Astrocyte (in vitro differentiated cells and primary cell): ENCODE data around the gene PDAP1. TPM values are rescaled to one million over a fixed set of nuclear protein-coding genes. Genes with fewer than 3 reads are reported as not detected.

Source experiments
- DNase-seq: peaks from one replicate; pipeline ENCODE4 v3.0.0-alpha.2; 2010; ENCODE audit warnings: low read depth
- FAIRE-seq: peaks from 2 replicates; lab custom pipeline; 2011; peaks lifted over from hg19 to GRCh38; lab: Jason Lieb, UNC
- H2AFZ ChIP-seq: 2 replicates; pipeline ENCODE4 v1.6.0; 2012; ENCODE audit warnings: low read depth, low read length, inconsistent platforms
- H3K27ac ChIP-seq: 2 replicates; pipeline ENCODE4 v1.5.1; 2011; ENCODE audit warnings: low read depth, low read length, inconsistent platforms
- H3K27me3 ChIP-seq: 2 replicates; pipeline ENCODE4 v1.6.0; 2011; ENCODE audit warnings: low read length, inconsistent platforms; ENCODE audit not compliant: insufficient read depth
- H3K36me3 ChIP-seq: 2 replicates; pipeline ENCODE4 v1.5.1; 2011; ENCODE audit warnings: low read length, inconsistent platforms; ENCODE audit not compliant: insufficient read depth
- H3K4me1 ChIP-seq: 2 replicates; pipeline ENCODE4 v1.5.1; 2011; ENCODE audit warnings: low read length, inconsistent platforms; ENCODE audit not compliant: insufficient read depth
- H3K4me2 ChIP-seq: 2 replicates; pipeline ENCODE4 v1.6.0; 2012; ENCODE audit warnings: low read length, inconsistent platforms
- H3K4me3 ChIP-seq: 2 replicates; pipeline ENCODE4 v1.5.1; 2011; ENCODE audit warnings: low read depth, mild to moderate bottlenecking, low read length, inconsistent platforms; ENCODE audit not compliant: insufficient read depth
- H3K79me2 ChIP-seq: 2 replicates; pipeline ENCODE4 v1.6.0; 2012; ENCODE audit warnings: mild to moderate bottlenecking, low read length, inconsistent platforms; ENCODE audit not compliant: insufficient read depth
- H3K9ac ChIP-seq: 2 replicates; pipeline ENCODE4 v1.6.0; 2012; ENCODE audit warnings: mild to moderate bottlenecking, low read length, inconsistent platforms
- H3K9me3 ChIP-seq: 2 replicates; pipeline ENCODE4 v1.5.1; 2012; ENCODE audit warnings: low read depth, mild to moderate bottlenecking, low read length, inconsistent platforms; ENCODE audit not compliant: insufficient read depth
- H4K20me1 ChIP-seq: 2 replicates; pipeline ENCODE4 v1.6.0; 2012; ENCODE audit warnings: low read length, inconsistent platforms; ENCODE audit not compliant: insufficient read depth
- H3K27ac Mint-ChIP-seq: one replicate; pipeline ENCODE4 v1.8.0; 2021; ENCODE audit warnings: mild to moderate bottlenecking, mixed read lengths; ENCODE audit not compliant: unreplicated experiment
- H3K27me3 Mint-ChIP-seq: one replicate; pipeline ENCODE4 v1.8.0; 2021; ENCODE audit warnings: low read depth, mixed read lengths; ENCODE audit not compliant: unreplicated experiment
- H3K36me3 Mint-ChIP-seq: one replicate; pipeline ENCODE4 v1.8.0; 2021; ENCODE audit warnings: low read depth, mixed read lengths; ENCODE audit not compliant: unreplicated experiment
- H3K4me1 Mint-ChIP-seq: one replicate; pipeline ENCODE4 v1.8.0; 2021; ENCODE audit warnings: low read depth, mixed read lengths; ENCODE audit not compliant: unreplicated experiment
- H3K4me3 Mint-ChIP-seq: one replicate; pipeline ENCODE4 v1.8.0; 2021; ENCODE audit warnings: mild to moderate bottlenecking, moderate library complexity, mixed read lengths; ENCODE audit not compliant: unreplicated experiment
- H3K9me3 Mint-ChIP-seq: one replicate; pipeline ENCODE4 v1.8.0; 2021; ENCODE audit warnings: mild to moderate bottlenecking, mixed read lengths; ENCODE audit not compliant: unreplicated experiment
- EZH2 ChIP-seq: IDR thresholded peaks from 2 replicates; pipeline ENCODE4 v1.6.1; 2012; ENCODE audit warnings: mild to moderate bottlenecking, low read length, inconsistent platforms; ENCODE audit not compliant: insufficient read depth
- total RNA-seq: library from RNA; stranded (reverse); gene quantifications from 2 replicates; pipeline ENCODE4 v1.2.1, GENCODE V29; 2021
- TF ChIP-seq, protein P1 (sequence below): IDR thresholded peaks from 2 replicates; pipeline ENCODE4 v1.5.1; 2011; ENCODE audit warnings: low read depth, mild to moderate bottlenecking, inconsistent platforms, low read length, moderate library complexity; ENCODE audit not compliant: insufficient read depth

The PDAP1 gene
- total RNA-seq, 1 donor from 2014 or later: 106 TPM

DNA sequence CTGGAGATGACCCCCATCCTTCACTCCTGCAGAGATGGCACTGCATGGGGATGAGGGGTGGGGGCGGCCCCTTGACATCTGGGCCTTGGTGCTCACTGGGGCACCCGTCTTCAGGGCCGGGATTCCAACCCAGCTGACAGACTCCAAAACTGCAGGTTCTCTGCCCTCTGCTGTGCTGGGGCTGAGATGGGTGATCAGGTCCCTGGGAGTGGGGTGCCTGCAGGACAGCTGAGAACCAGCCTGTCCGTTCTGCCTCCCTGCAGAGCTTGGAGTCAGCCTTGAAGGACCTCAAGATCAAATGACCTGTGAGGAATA is 14.3 kb downstream of the PDAP1 start:
- H3K9me3 ChIP-seq: no peaks in the 10 kb centered on the region
- FAIRE-seq (no peak), DNase-seq (no peak)
- H3K36me3 ChIP-seq: peaks cover 41% of the 10 kb centered on the region
- H3K79me2 ChIP-seq: peaks cover 19% of the 10 kb centered on the region
- no peak overlapping the region for H3K9ac ChIP-seq
- no peaks in the 10 kb centered on the region for H3K27me3 ChIP-seq
- H3K27ac ChIP-seq: no peak overlapping the region
- H3K4me2 ChIP-seq: no peak overlapping the region
- H3K4me1 ChIP-seq: peaks cover 17% of the 10 kb centered on the region
- H3K4me1 Mint-ChIP-seq: peaks cover 14% of the 10 kb centered on the region
- no peak overlapping the region for H3K4me3 Mint-ChIP-seq
- H4K20me1 ChIP-seq: peaks cover 77% of the 10 kb centered on the region
- H3K36me3 Mint-ChIP-seq: peaks cover 12% of the 10 kb centered on the region
- no peak overlapping the region for H2AFZ ChIP-seq
- H3K27me3 Mint-ChIP-seq: no peaks in the 10 kb centered on the region
- no peaks in the 10 kb centered on the region for H3K9me3 Mint-ChIP-seq
- H3K4me3 ChIP-seq: no peak overlapping the region
- TF ChIP-seq, protein P1, sequence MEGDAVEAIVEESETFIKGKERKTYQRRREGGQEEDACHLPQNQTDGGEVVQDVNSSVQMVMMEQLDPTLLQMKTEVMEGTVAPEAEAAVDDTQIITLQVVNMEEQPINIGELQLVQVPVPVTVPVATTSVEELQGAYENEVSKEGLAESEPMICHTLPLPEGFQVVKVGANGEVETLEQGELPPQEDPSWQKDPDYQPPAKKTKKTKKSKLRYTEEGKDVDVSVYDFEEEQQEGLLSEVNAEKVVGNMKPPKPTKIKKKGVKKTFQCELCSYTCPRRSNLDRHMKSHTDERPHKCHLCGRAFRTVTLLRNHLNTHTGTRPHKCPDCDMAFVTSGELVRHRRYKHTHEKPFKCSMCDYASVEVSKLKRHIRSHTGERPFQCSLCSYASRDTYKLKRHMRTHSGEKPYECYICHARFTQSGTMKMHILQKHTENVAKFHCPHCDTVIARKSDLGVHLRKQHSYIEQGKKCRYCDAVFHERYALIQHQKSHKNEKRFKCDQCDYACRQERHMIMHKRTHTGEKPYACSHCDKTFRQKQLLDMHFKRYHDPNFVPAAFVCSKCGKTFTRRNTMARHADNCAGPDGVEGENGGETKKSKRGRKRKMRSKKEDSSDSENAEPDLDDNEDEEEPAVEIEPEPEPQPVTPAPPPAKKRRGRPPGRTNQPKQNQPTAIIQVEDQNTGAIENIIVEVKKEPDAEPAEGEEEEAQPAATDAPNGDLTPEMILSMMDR: no peak
- TF ChIP-seq EZH2: no peak
- H3K27ac Mint-ChIP-seq: no peak overlapping the region

DNA sequence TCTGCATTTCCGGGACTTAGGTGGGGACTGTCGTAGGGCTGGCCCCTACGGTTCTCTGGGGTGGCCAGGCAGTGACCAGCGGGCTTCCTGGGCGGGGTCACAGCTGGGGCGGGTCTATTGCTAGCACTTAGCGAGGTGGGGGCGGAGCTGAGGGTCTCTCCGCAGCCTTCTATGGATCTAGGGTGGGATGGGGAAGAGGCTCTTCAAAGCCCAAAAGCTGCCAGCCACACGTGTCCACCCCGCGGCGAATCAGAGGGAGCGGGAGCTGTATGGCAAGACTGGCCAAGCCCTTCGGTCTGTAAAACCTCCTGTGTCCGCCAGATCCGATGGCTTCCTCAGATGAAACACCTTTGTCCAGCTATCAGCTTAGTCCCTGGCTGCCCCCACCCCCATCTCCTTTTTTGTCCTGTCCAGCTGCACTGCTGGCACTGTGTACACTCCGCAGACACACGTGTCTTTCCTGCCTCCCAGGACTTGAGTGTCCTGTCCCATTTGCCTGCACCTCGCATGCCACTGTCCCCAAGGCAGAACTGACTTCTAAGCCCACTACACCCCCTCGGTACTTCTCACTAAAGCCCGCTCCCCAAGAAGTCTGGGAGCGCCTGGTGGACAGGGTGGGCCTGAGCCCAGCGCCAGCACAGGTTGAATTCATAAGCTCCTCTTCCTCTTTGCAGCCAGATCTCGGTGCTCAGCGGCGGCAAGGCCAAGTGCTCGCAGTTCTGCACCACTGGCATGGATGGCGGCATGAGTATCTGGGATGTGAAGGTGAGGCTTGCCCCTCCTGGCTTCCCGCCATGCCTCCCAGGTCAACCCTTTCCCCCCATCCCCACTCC is 14.8 kb downstream of the PDAP1 start:
- Histone ChIP-seq H4K20me1 (peaks cover 73% of the 10 kb centered on the region), H3K9me3 (no peaks in the 10 kb centered on the region), H2AFZ (no peak overlapping the region), H3K27me3 (no peaks in the 10 kb centered on the region), H3K36me3 (peaks cover 41% of the 10 kb centered on the region), H3K4me2 (peak overlapping the region; percentile 79), H3K27ac (no peak overlapping the region), H3K4me3 (peak overlapping the region; percentile 44), H3K79me2 (peaks cover 19% of the 10 kb centered on the region), H3K9ac (peak overlapping the region; percentile 26), H3K4me1 (peaks cover 17% of the 10 kb centered on the region)
- Mint-ChIP-seq H3K27ac (peak overlapping the region; percentile 83), H3K27me3 (no peaks in the 10 kb centered on the region), H3K4me3 (peak overlapping the region; percentile 75), H3K4me1 (peaks cover 10% of the 10 kb centered on the region), H3K36me3 (peaks cover 7% of the 10 kb centered on the region), H3K9me3 (no peaks in the 10 kb centered on the region)
- no peak for DNase-seq
- no peak for FAIRE-seq
- TF ChIP-seq, protein P1: no peak
- TF ChIP-seq EZH2: no peak
